ENCODE data around the gene SMCR8. TPM values are rescaled to one million over a fixed set of nuclear protein-coding genes. Genes with fewer than 3 reads are reported as not detected.
A peak's percentile ranks its signal among the peaks of the same experiment; 100 is the strongest.

SMCR8 gene
- total and polyA plus RNA-seq, 2 of the 4 experiments (the other 2 are of a cell fraction) = 7.1 to 10.9 TPM

DNA sequence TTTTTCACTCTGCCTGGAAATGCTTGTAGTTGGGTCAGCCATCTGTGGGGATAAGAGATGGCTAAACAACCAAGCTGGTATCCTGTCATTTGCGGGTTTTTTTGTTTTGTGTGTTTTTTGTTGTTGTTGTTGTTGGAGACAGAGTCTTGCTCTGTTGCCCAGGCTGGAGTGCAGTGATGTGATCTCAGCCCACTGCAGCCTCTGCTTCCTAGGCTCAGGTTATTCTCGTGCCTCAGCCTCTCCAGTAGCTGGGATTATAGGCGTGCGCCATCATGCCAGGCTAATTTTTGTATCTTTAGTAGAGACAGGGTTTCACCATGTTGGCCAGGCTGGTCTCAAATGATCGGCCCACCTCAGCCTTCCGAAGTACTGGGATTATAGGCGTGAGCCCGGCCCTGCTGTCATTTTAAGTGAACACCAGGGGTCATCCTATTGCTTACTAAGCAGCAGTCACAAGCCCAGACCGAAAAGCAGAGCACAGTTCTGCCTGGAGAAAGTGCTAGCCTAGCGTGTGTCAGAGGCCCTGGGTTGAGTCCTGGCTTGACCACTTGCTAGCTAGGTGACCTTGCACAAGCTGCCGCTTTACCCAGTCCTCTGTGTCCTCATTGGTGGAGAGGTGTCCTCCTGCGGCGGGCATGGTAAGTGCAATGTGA, 4.6 kb downstream of the SMCR8 start:
- peaks cover 10% of the 10 kb centered on the region; the same call in 1 of the 2 replicates for H3K4me1 ChIP-seq (ENCODE audit: control insufficient read depth, insufficient read depth, low read length)
- no peak overlapping the region for H2BK120ac ChIP-seq (ENCODE audit: low read depth, low read length)
- TF ChIP-seq SMC3 (IDR thresholded peaks at IDR 0.05; ENCODE audit: low read depth, low read length) (peak; percentile 69; the same call in 1 of the 2 replicates), RFX5 (IDR thresholded peaks at IDR 0.05; ENCODE audit: low read depth, low read length) (no peak), RAD21 (IDR thresholded peaks at IDR 0.05; ENCODE audit: low read length) (peak; percentile 69), CTCF (conservative IDR thresholded peaks at IDR 0.05; ENCODE audit: low read depth, low read length) (peak; percentile 56), MAFK (IDR thresholded peaks at IDR 0.05; ENCODE audit: low read depth, low read length) (no peak)
- TF ChIP-seq, protein P1, sequence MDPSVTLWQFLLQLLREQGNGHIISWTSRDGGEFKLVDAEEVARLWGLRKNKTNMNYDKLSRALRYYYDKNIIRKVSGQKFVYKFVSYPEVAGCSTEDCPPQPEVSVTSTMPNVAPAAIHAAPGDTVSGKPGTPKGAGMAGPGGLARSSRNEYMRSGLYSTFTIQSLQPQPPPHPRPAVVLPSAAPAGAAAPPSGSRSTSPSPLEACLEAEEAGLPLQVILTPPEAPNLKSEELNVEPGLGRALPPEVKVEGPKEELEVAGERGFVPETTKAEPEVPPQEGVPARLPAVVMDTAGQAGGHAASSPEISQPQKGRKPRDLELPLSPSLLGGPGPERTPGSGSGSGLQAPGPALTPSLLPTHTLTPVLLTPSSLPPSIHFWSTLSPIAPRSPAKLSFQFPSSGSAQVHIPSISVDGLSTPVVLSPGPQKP (IDR thresholded peaks at IDR 0.05; ENCODE audit: borderline replicate concordance, low read depth, low read length) = no peak
- H3K4ac ChIP-seq (ENCODE audit: low read depth, low read length) = no peak overlapping the region
- no peak overlapping the region for H2AK5ac ChIP-seq (ENCODE audit: low read depth, low read length)
- H2BK20ac ChIP-seq (ENCODE audit: low read depth, low read length) = no peak overlapping the region
- CTCF ChIA-PET = no interaction called here
- no peak overlapping the region for H3K9ac ChIP-seq (ENCODE audit: low read depth, low read length)
- H3K9me1 ChIP-seq (ENCODE audit: insufficient read depth, low read length) = peaks cover 18% of the 10 kb centered on the region; the same call in 1 of the 2 replicates
- H3K4me3 ChIP-seq (ENCODE audit: insufficient read depth, low read depth, low read length) = no peak overlapping the region
- H3K23ac ChIP-seq (ENCODE audit: low read depth, low read length) = no peak overlapping the region
- peaks cover 27 to 83% of the 10 kb centered on the region in 2 experiments for H3K79me1 ChIP-seq (ENCODE audit: low read depth in 1 of 2, low read length in 2 of 2)
- no peak overlapping the region for H3K27ac ChIP-seq (ENCODE audit: insufficient read depth, low read length)
- H4K8ac ChIP-seq (ENCODE audit: low read depth in 2 of 2, low read length in 2 of 2) = no peak overlapping the region
- H2AK9ac ChIP-seq (replicated peaks; ENCODE audit: low read depth, low read length, poor library complexity) = no peak overlapping the region
- peak; percentile 35 for ATAC-seq (ENCODE audit: low read depth)
- H2BK5ac ChIP-seq (ENCODE audit: low read depth, low read length, poor library complexity, severe bottlenecking) = no peak overlapping the region
- dilution Hi-C loops (cut with HindIII; ENCODE audit: low sequenced_read_pairs, unreplicated experiment) = no loop called here
- peaks cover 49% of the 10 kb centered on the region for H3K36me3 ChIP-seq (ENCODE audit: control insufficient read depth, insufficient read depth, low read length)
- POLR2A ChIA-PET (ENCODE audit: unreplicated experiment) = no interaction called here
- 66% methylated on average over 6 of the region's 13 CpGs; no CpG with 5 or more reads in 1 of the 2 experiments for WGBS, 2 experiments (ENCODE audit: extremely low coverage in 2 of 2, insufficient read length in 1 of 2)
- no peak overlapping the region for H3K56ac ChIP-seq (ENCODE audit: extremely low read depth, insufficient read depth, low read length)
- no TSS peak for BruUV-seq (replicated peaks)
- peak overlapping the region; percentile 71 for H2AFZ ChIP-seq (replicated peaks; ENCODE audit: low read length, poor library complexity)
- DNase-seq = peak; percentile 68
- H3K27me3 ChIP-seq (ENCODE audit: control insufficient read depth, insufficient read depth, low read length) = no peaks in the 10 kb centered on the region
- H3K4me2 ChIP-seq (ENCODE audit: low read depth, low read length) = no peak overlapping the region; the same call in 1 of the 2 replicates
- H4K91ac ChIP-seq (ENCODE audit: insufficient read depth, low read depth, low read length) = no peak overlapping the region
- H4K5ac ChIP-seq (ENCODE audit: low read depth, low read length) = no peak overlapping the region
- peaks cover 54% of the 10 kb centered on the region for H4K20me1 ChIP-seq (ENCODE audit: insufficient read depth, low read length)
- intact Hi-C loops (cut with micrococcal nuclease) = no loop called here
- no peak overlapping the region for H3K18ac ChIP-seq (ENCODE audit: low read depth, low read length)
- no peaks in the 10 kb centered on the region for H3K9me3 ChIP-seq (ENCODE audit: control insufficient read depth, insufficient read depth, low read length)
- no peak overlapping the region for H3K14ac ChIP-seq (replicated peaks; ENCODE audit: low read depth, low read length)
- in situ Hi-C loops (cut with MboI; ENCODE audit: low sequenced_read_pairs) = no loop called here
- no peak overlapping the region for H2BK15ac ChIP-seq (ENCODE audit: low read depth, low read length)

Measured in IMR-90 (cell line).